GM12865 (cell line): ENCODE measurements around the gene SIPA1.
A peak's percentile ranks its signal among the peaks of the same experiment; 100 is the strongest.
"Not testable (repeated sequence)": the region's sequence is repeated elsewhere in the genome, so short reads cannot be mapped to it uniquely, and the experiment has no call there.

Source experiments
- DNase-seq: peaks from one replicate; pipeline ENCODE4 v3.0.0; 2010; ENCODE audit warnings: low read depth
- H3K4me3 ChIP-seq: 2 replicates; pipeline ENCODE4 v1.5.1; 2011; ENCODE audit warnings: mild to moderate bottlenecking, low read depth, low read length, control low read depth
- CTCF ChIP-seq: IDR thresholded peaks from 2 replicates; pipeline ENCODE4 v1.5.1; 2011; ENCODE audit warnings: low read length, control low read depth, low read depth, inconsistent platforms; ENCODE audit not compliant: insufficient read depth; ENCODE audit errors: missing control alignments

Gene SIPA1

GRCh38 chr11:65634440-65634839, 3.5 kb upstream of the SIPA1 start:
- no peak for TF ChIP-seq CTCF
- no peak for DNase-seq

GRCh38 chr11:65634905-65635731, 2.8 kb upstream of the SIPA1 start:
- TF ChIP-seq CTCF = no peak
- no peak for DNase-seq
- H3K4me3 ChIP-seq = no peak overlapping the region

More at GRCh38 chr11:65634440-65634839, 3.5 kb upstream of the SIPA1 start:
- no peak overlapping the region for H3K4me3 ChIP-seq

- no peak for TF ChIP-seq CTCF
- no peak for DNase-seq
- H3K4me3 ChIP-seq = no peak overlapping the region
Observed at GRCh38 chr11:65636108-65637031, 1.5 kb upstream of the SIPA1 start.

- TF ChIP-seq CTCF = no peak
- H3K4me3 ChIP-seq = no peak overlapping the region
- DNase-seq = no peak
Observed at GRCh38 chr11:65637032-65637557, 806 bp upstream of the SIPA1 start.

GRCh38 chr11:65639228-65639597, 1.3 kb downstream of the SIPA1 start:
- peak overlapping the region; percentile 91 for H3K4me3 ChIP-seq
- DNase-seq = not testable (repeated sequence)

- DNase-seq = peak; percentile 94
- H3K4me3 ChIP-seq = peak overlapping the region; percentile 91
- TF ChIP-seq CTCF = no peak
Observed at GRCh38 chr11:65639623-65640482, 2.0 kb downstream of the SIPA1 start.
